ENCODE data around the gene TBATA.

Gene TBATA

GRCh38 chr10:70815504-70816219 is 30.5 kb upstream of the TBATA start, which contains the start of gene SGPL1:
Gene SGPL1, plus strand, starts transcription at chr10:70815948. Its CDS starts 906 bp downstream, at chr10:70816854.
- peak; percentile 100 for TF ChIP-seq CTCF (conservative IDR thresholded peaks at IDR 0.05)
- peak; percentile 56 for TF ChIP-seq ZFX (IDR thresholded peaks at IDR 0.05)
- peak within 1 kb of the TSS; percentile 84 for H3K27ac ChIP-seq

- no peak for TF ChIP-seq ZFX (IDR thresholded peaks at IDR 0.05)
- H3K27ac ChIP-seq: no peak overlapping the region
Observed at GRCh38 chr10:70814126-70814525, 28.9 kb upstream of the TBATA start.

- no peak overlapping the region for H3K27ac ChIP-seq
- no peak for TF ChIP-seq ZFX (IDR thresholded peaks at IDR 0.05)
- TF ChIP-seq CTCF (conservative IDR thresholded peaks at IDR 0.05): no peak
Observed at GRCh38 chr10:70812814-70813213, 27.6 kb upstream of the TBATA start.

GRCh38 chr10:70811881-70812280 is 26.7 kb upstream of the TBATA start:
- TF ChIP-seq ZFX (IDR thresholded peaks at IDR 0.05) (no peak), CTCF (conservative IDR thresholded peaks at IDR 0.05) (no peak)
- no peak overlapping the region for H3K27ac ChIP-seq

GRCh38 chr10:70810967-70811366 is 25.8 kb upstream of the TBATA start:
- no peak overlapping the region for H3K27ac ChIP-seq
- TF ChIP-seq CTCF (conservative IDR thresholded peaks at IDR 0.05) (no peak), ZFX (IDR thresholded peaks at IDR 0.05) (no peak)

- no peak for TF ChIP-seq ZFX (IDR thresholded peaks at IDR 0.05)
- no peak for TF ChIP-seq CTCF (conservative IDR thresholded peaks at IDR 0.05)
- H3K27ac ChIP-seq: no peak overlapping the region
Observed at GRCh38 chr10:70809726-70810125, 24.5 kb upstream of the TBATA start.

GRCh38 chr10:70809011-70809611 is 23.9 kb upstream of the TBATA start:
- no peak overlapping the region for H3K27ac ChIP-seq
- no peak for TF ChIP-seq ZFX (IDR thresholded peaks at IDR 0.05)
- TF ChIP-seq CTCF (conservative IDR thresholded peaks at IDR 0.05): no peak

All from C4-2B (cell line).